ENCODE results near the gene HOMER1. TPM values are rescaled to one million over a fixed set of nuclear protein-coding genes. Genes with fewer than 3 reads are reported as not detected.

The HOMER1 gene
- total RNA-seq, 1 experiment from 2014 or later = 9.1 TPM

GRCh38 chr5:79505138-79505537 is 8.8 kb downstream of the HOMER1 start:
- DNase-seq (no peak), ATAC-seq (no peak)
- TF ChIP-seq CTCF (conservative IDR thresholded peaks at IDR 0.05; ENCODE audit: low read depth, low read length) (no peak), EZH2 (IDR thresholded peaks at IDR 0.05; ENCODE audit: low read length, unreplicated experiment) (no peak), EZH2phosphoT487 (IDR thresholded peaks at IDR 0.05; ENCODE audit: borderline replicate concordance, low read length) (no peak)
- POLR2A ChIA-PET (ENCODE audit: unreplicated experiment) = no interaction called here
- CTCF ChIA-PET = no interaction called here
- H3K36me3 ChIP-seq (ENCODE audit: low read depth, low read length) = no peaks in the 10 kb centered on the region
- peak overlapping the region; percentile 68 for H3K4me2 ChIP-seq (ENCODE audit: low read length)
- H3K27ac ChIP-seq (ENCODE audit: low read length) = peak overlapping the region; percentile 82
- no peaks in the 10 kb centered on the region for H3F3A ChIP-seq (ENCODE audit: low read length, unreplicated experiment)
- intact Hi-C loops (cut with micrococcal nuclease) = loop anchor here (10.0 kb wide), 1 partner anchor 370 kb away; no protein-coding TSS in a partner anchor
- no peaks in the 10 kb centered on the region for H3K9me2 ChIP-seq (replicated peaks; ENCODE audit: low read length)
- peaks cover 78% of the 10 kb centered on the region for H3K79me2 ChIP-seq (ENCODE audit: low read length)
- H4K20me1 ChIP-seq (ENCODE audit: low read length) = no peaks in the 10 kb centered on the region
- H3K27me3 ChIP-seq (ENCODE audit: low read length) = no peaks in the 10 kb centered on the region
- BruUV-seq (replicated peaks) = no TSS peak
- H3K9ac ChIP-seq (ENCODE audit: low read length) = peak overlapping the region; percentile 23
- H3K4me1 ChIP-seq (ENCODE audit: insufficient read depth, low read length) = peaks cover 53% of the 10 kb centered on the region
- no peak overlapping the region for H3K4me3 ChIP-seq (ENCODE audit: low read length)
- H3K9me3 ChIP-seq (ENCODE audit: low read length) = no peaks in the 10 kb centered on the region
- H2AFZ ChIP-seq (ENCODE audit: low read length) = no peak overlapping the region

GRCh38 chr5:79503794-79504495 is 10.0 kb downstream of the HOMER1 start:
- Histone ChIP-seq H3F3A (ENCODE audit: low read length, unreplicated experiment) (no peaks in the 10 kb centered on the region), H3K4me2 (ENCODE audit: low read length) (peak overlapping the region; percentile 68)
- peak; percentile 85 for ATAC-seq

GRCh38 chr5:79499640-79500273 is 14.2 kb downstream of the HOMER1 start:
- Histone ChIP-seq H3K79me2 (ENCODE audit: low read length) (peaks cover 34% of the 10 kb centered on the region), H3K4me2 (ENCODE audit: low read length) (no peak overlapping the region), H3K36me3 (ENCODE audit: low read depth, low read length) (no peaks in the 10 kb centered on the region), H3K9ac (ENCODE audit: low read length) (no peak overlapping the region), H3K27me3 (ENCODE audit: low read length) (no peaks in the 10 kb centered on the region), H3K9me2 (replicated peaks; ENCODE audit: low read length) (no peaks in the 10 kb centered on the region), H4K20me1 (ENCODE audit: low read length) (no peaks in the 10 kb centered on the region), H3F3A (ENCODE audit: low read length, unreplicated experiment) (no peaks in the 10 kb centered on the region), H3K4me1 (ENCODE audit: insufficient read depth, low read length) (peaks cover 20% of the 10 kb centered on the region), H3K9me3 (ENCODE audit: low read length) (no peaks in the 10 kb centered on the region), H2AFZ (ENCODE audit: low read length) (no peak overlapping the region), H3K27ac (ENCODE audit: low read length) (no peak overlapping the region), H3K4me3 (ENCODE audit: low read length) (no peak overlapping the region)
- BruUV-seq (replicated peaks) = no TSS peak
- DNase-seq (no peak), ATAC-seq (no peak)
- POLR2A ChIA-PET (ENCODE audit: unreplicated experiment) = interaction anchor here (0.6 kb wide), 1 partner anchor 263 kb away, joined by 5 read pairs; no protein-coding TSS in a partner anchor
- no peak for TF ChIP-seq EZH2 (IDR thresholded peaks at IDR 0.05; ENCODE audit: low read length, unreplicated experiment)
- TF ChIP-seq EZH2phosphoT487 (IDR thresholded peaks at IDR 0.05; ENCODE audit: borderline replicate concordance, low read length) = no peak
- TF ChIP-seq CTCF (conservative IDR thresholded peaks at IDR 0.05; ENCODE audit: low read depth, low read length) = no peak
- intact Hi-C loops (cut with micrococcal nuclease) = loop anchor here (10.0 kb wide), 1 partner anchor 365 kb away; no protein-coding TSS in a partner anchor
- CTCF ChIA-PET = no interaction called here

More at GRCh38 chr5:79503794-79504495, 10.0 kb downstream of the HOMER1 start:
- Histone ChIP-seq H3K79me2 (ENCODE audit: low read length) (peaks cover 74% of the 10 kb centered on the region), H3K9ac (ENCODE audit: low read length) (peak overlapping the region; percentile 23), H3K27me3 (ENCODE audit: low read length) (no peaks in the 10 kb centered on the region), H3K36me3 (ENCODE audit: low read depth, low read length) (no peaks in the 10 kb centered on the region), H4K20me1 (ENCODE audit: low read length) (no peaks in the 10 kb centered on the region), H3K4me1 (ENCODE audit: insufficient read depth, low read length) (peaks cover 43% of the 10 kb centered on the region), H3K27ac (ENCODE audit: low read length) (peak overlapping the region; percentile 82), H2AFZ (ENCODE audit: low read length) (no peak overlapping the region), H3K9me2 (replicated peaks; ENCODE audit: low read length) (no peaks in the 10 kb centered on the region), H3K4me3 (ENCODE audit: low read length) (peak overlapping the region; percentile 21; the same call in 1 of the 2 replicates), H3K9me3 (ENCODE audit: low read length) (no peaks in the 10 kb centered on the region)
- CTCF ChIA-PET = no interaction called here
- no TSS peak for BruUV-seq (replicated peaks)
- POLR2A ChIA-PET (ENCODE audit: unreplicated experiment) = interaction anchor here (0.6 kb wide), 3 partner anchors 158 to 1149 kb away, joined by 3 to 6 read pairs (median 3); no protein-coding TSS in a partner anchor
- intact Hi-C loops (cut with micrococcal nuclease) = loop anchor here (10.0 kb wide), 1 partner anchor 369 kb away; no protein-coding TSS in a partner anchor
- peak; percentile 82 for DNase-seq
- TF ChIP-seq EZH2phosphoT487 (IDR thresholded peaks at IDR 0.05; ENCODE audit: borderline replicate concordance, low read length) = no peak
